HepG2 (cell line): Measurements from ENCODE around the gene SLC4A11. TPM values are rescaled to one million over a fixed set of nuclear protein-coding genes. Genes with fewer than 3 reads are reported as not detected.

ENCODE experiments used
- BRCA1 ChIP-seq: sonication (generic); formaldehyde crosslinking; IDR thresholded peaks from 2 replicates; pipeline ENCODE4 v1.4.0; 2020; ENCODE audit warnings: missing genetic modification reagents
- CHD2 ChIP-seq: IDR thresholded peaks from 2 replicates; pipeline ENCODE4 v1.6.1; 2011; ENCODE audit warnings: low read depth, low read length, improper control_type of control experiment
- EP300 ChIP-seq, 3 experiments: sonication (generic) in 1 of 3; formaldehyde crosslinking in 1 of 3; IDR thresholded peaks; 2 replicates each; pipeline versions ENCODE4 v1.5.1 to v1.6.1; 2011 to 2020; ENCODE audit warnings: low read depth in 2 of 3, low read length in 2 of 3, borderline replicate concordance in 1 of 3, improper control_type of control experiment in 1 of 3, mild to moderate bottlenecking in 1 of 3, missing genetic modification reagents in 1 of 3, moderate library complexity in 1 of 3
- GABPA ChIP-seq, 2 experiments: IDR thresholded peaks; 2 replicates each; pipeline ENCODE4 v1.6.1; 2011 to 2016; ENCODE audit warnings: low read depth in 2 of 2, low read length in 1 of 2, missing biosample characterization in 1 of 2, missing genetic modification characterization in 1 of 2
- GATAD2A ChIP-seq: IDR thresholded peaks from 2 replicates; pipeline ENCODE4 v1.6.1; 2016
- HNRNPH1 ChIP-seq: fragments of 200-400 bp; formaldehyde crosslinking; optimal IDR thresholded peaks from 2 replicates; pipeline ENCODE3; 2017; ENCODE audit warnings: mild to moderate bottlenecking, low read depth, low read length
- KAT7 ChIP-seq: IDR thresholded peaks from 2 replicates; pipeline ENCODE4 v1.6.1; 2018; ENCODE audit warnings: borderline replicate concordance, missing compliant biosample characterization
- KDM3A ChIP-seq: IDR thresholded peaks from 2 replicates; pipeline ENCODE4 v1.6.1; 2018; ENCODE audit warnings: low read depth, missing compliant biosample characterization
- MBD4 ChIP-seq: IDR thresholded peaks from 2 replicates; pipeline ENCODE4 v1.6.1; 2012; ENCODE audit warnings: low read length, inconsistent platforms, borderline replicate concordance
- NFE2L2 ChIP-seq: fragments of 150-350 bp; IDR thresholded peaks from 2 replicates; pipeline ENCODE4 v1.6.1; 2014; ENCODE audit warnings: low read length
- PBX3 ChIP-seq: sonication (generic); formaldehyde crosslinking; IDR thresholded peaks from 2 replicates; pipeline ENCODE4 v1.8.1; 2023; ENCODE audit warnings: missing genetic modification reagents, inconsistent platforms, borderline replicate concordance
- PTBP1 ChIP-seq: fragments of 200-400 bp; formaldehyde crosslinking; IDR thresholded peaks from 2 replicates; pipeline ENCODE4 v1.6.1; 2018; ENCODE audit warnings: low read length, low read depth; ENCODE audit not compliant: poor library complexity, severe bottlenecking
- RXRB ChIP-seq: IDR thresholded peaks from 2 replicates; pipeline ENCODE4 v1.6.1; 2016; ENCODE audit warnings: borderline replicate concordance, missing genetic modification reagents, missing compliant biosample characterization
- SIN3B ChIP-seq: fragments of 150-350 bp; IDR thresholded peaks from 2 replicates; pipeline ENCODE4 v1.6.1; 2014; ENCODE audit warnings: low read length
- SNRNP70 ChIP-seq: fragments of 200-400 bp; formaldehyde crosslinking; IDR thresholded peaks from 2 replicates; pipeline ENCODE4 v1.6.1; 2017; ENCODE audit warnings: mild to moderate bottlenecking, low read depth, low read length, moderate library complexity
- SRF ChIP-seq: IDR thresholded peaks from 2 replicates; pipeline ENCODE4 v1.6.1; 2011; ENCODE audit warnings: mild to moderate bottlenecking, low read depth, low read length, moderate library complexity
- ZFP41 ChIP-seq: sonication (generic); formaldehyde crosslinking; IDR thresholded peaks from 2 replicates; pipeline ENCODE4 v1.4.0; 2020; ENCODE audit warnings: mild to moderate bottlenecking, missing genetic modification reagents, borderline replicate concordance
- ZKSCAN8 ChIP-seq: IDR thresholded peaks from 2 replicates; pipeline ENCODE4 v1.6.1; 2016; ENCODE audit warnings: borderline replicate concordance, missing genetic modification reagents, missing compliant biosample characterization
- ZNF12 ChIP-seq: sonication (generic); formaldehyde crosslinking; IDR thresholded peaks from 2 replicates; pipeline ENCODE4 v1.5.0; 2020; ENCODE audit warnings: missing genetic modification reagents
- ZNF3 ChIP-seq: IDR thresholded peaks from 2 replicates; pipeline ENCODE4 v1.7.0; 2017; ENCODE audit warnings: inconsistent platforms
- ZNF331 ChIP-seq: sonication (generic); formaldehyde crosslinking; IDR thresholded peaks from 2 replicates; pipeline ENCODE4 v1.4.0; 2020; ENCODE audit warnings: missing genetic modification reagents
- ZNF350 ChIP-seq: sonication (generic); formaldehyde crosslinking; IDR thresholded peaks from 2 replicates; pipeline ENCODE4 v1.4.0; 2020; ENCODE audit warnings: mild to moderate bottlenecking, low read depth, missing genetic modification reagents, borderline replicate concordance
- ZNF44 ChIP-seq: sonication (generic); formaldehyde crosslinking; IDR thresholded peaks from 2 replicates; pipeline ENCODE4 v1.5.1; 2020; ENCODE audit warnings: mild to moderate bottlenecking, missing genetic modification reagents
- ZNF564 ChIP-seq: sonication (generic); formaldehyde crosslinking; IDR thresholded peaks from 2 replicates; pipeline ENCODE4 v1.8.1; 2023; ENCODE audit warnings: mild to moderate bottlenecking, missing genetic modification reagents
- ZNF782 ChIP-seq: sonication (generic); formaldehyde crosslinking; IDR thresholded peaks from 2 replicates; pipeline ENCODE4 v1.4.0; 2020; ENCODE audit warnings: missing genetic modification reagents, mild to moderate bottlenecking, borderline replicate concordance
- ZNF878 ChIP-seq: sonication (generic); formaldehyde crosslinking; IDR thresholded peaks from 2 replicates; pipeline ENCODE4 v1.8.1; 2023; ENCODE audit warnings: mild to moderate bottlenecking, missing genetic modification reagents, moderate library complexity
- ZSCAN22 ChIP-seq: sonication (generic); formaldehyde crosslinking; IDR thresholded peaks from 2 replicates; pipeline ENCODE4 v1.4.0; 2020; ENCODE audit warnings: mild to moderate bottlenecking, missing genetic modification reagents
- ZUFSP ChIP-seq: sonication (generic); formaldehyde crosslinking; IDR thresholded peaks from 2 replicates; pipeline ENCODE4 v1.9.0; 2021; ENCODE audit warnings: missing genetic modification reagents, mild to moderate bottlenecking, borderline replicate concordance
- polyA plus RNA-seq, 8 experiments: library from polyadenylated mRNA; depleted of rRNA in 3 of 8; stranded (reverse) in 7 of 8; unstranded in 1 of 8; fragments of >200 nt; fragmentation: Illumina TruSeq in 4 of 8; extraction: Trizol in 4 of 8; gene quantifications; 2 replicates each; pipeline versions ENCODE4 v1.2.1 to v1.2.3, GENCODE V29; 2011 to 2016; ENCODE audit warnings: low read depth in 4 of 8, missing spikeins in 1 of 8, mixed read lengths in 1 of 8; ENCODE audit not compliant: insufficient read depth in 1 of 8
- total RNA-seq, 5 experiments: library from RNA; depleted of rRNA; stranded (reverse); fragments of >200 nt; fragmentation: Illumina TruSeq; extraction: Trizol; gene quantifications; 2 replicates each; pipeline ENCODE4 v1.2.3, GENCODE V29; 2016; ENCODE audit warnings: low read depth in 1 of 5

SLC4A11 gene
- total and polyA plus RNA-seq, 2 of the 13 experiments (the other 11 are each of a cell fraction or from before 2014, with no cell fraction given) = 3.9 to 27.0 TPM

- TF ChIP-seq ZNF331 = peak; percentile 71
- no peak for TF ChIP-seq GABPA (IDR thresholded peaks at IDR 0.05; ENCODE audit: low read depth, low read length)
- peak; percentile 53; the same call in 1 of the 2 replicates for TF ChIP-seq GABPA (CRISPR knock-in tag; IDR thresholded peaks at IDR 0.05; ENCODE audit: low read depth)
- peak; percentile 79 for TF ChIP-seq ZNF44 (CRISPR knock-in tag)
- TF ChIP-seq ZKSCAN8 (CRISPR knock-in tag) = peak; percentile 68; the same call in 1 of the 2 replicates
- peak; percentile 94 for TF ChIP-seq KAT7 (CRISPR knock-in tag)
- 0 out of 2 replicates have a peak, but pooled peaks have one; percentile 52 for TF ChIP-seq ZFP41
- no peak for TF ChIP-seq NFE2L2
- TF ChIP-seq ZNF12 (CRISPR knock-in tag) = peak; percentile 9; the same call in 1 of the 2 replicates
- TF ChIP-seq CHD2 = no peak
- TF ChIP-seq SIN3B = no peak
- TF ChIP-seq EP300 (IDR thresholded peaks at IDR 0.05; ENCODE audit: low read depth in 2 of 2, low read length in 2 of 2) = no peak
- 0 out of 2 replicates have a peak, but pooled peaks have one; percentile 21 for TF ChIP-seq EP300 (CRISPR knock-in tag; IDR thresholded peaks at IDR 0.05; ENCODE audit: borderline replicate concordance)
- TF ChIP-seq GATAD2A (CRISPR knock-in tag) = peak; percentile 56
- TF ChIP-seq MBD4 = no peak
- peak; percentile 82 for TF ChIP-seq RXRB (CRISPR knock-in tag)
- TF ChIP-seq PBX3 (CRISPR knock-in tag) = peak; percentile 22; the same call in 1 of the 2 replicates
- peak; percentile 87 for TF ChIP-seq BRCA1 (CRISPR knock-in tag)
- TF ChIP-seq ZNF782 (CRISPR knock-in tag) = peak; percentile 97
- TF ChIP-seq ZNF3 (CRISPR knock-in tag) = 0 out of 2 replicates have a peak, but pooled peaks have one; percentile 11
- TF ChIP-seq KDM3A (CRISPR knock-in tag) = no peak; the same call in none of the 2 replicates
- TF ChIP-seq HNRNPH1 = no peak
- TF ChIP-seq PTBP1 = peak; percentile 55
- TF ChIP-seq ZUFSP (CRISPR knock-in tag) = no peak
- TF ChIP-seq SRF = no peak
- no peak for TF ChIP-seq ZSCAN22 (CRISPR knock-in tag)
- peak; percentile 33; the same call in 1 of the 2 replicates for TF ChIP-seq ZNF878 (CRISPR knock-in tag)
- peak; percentile 78 for TF ChIP-seq ZNF350 (CRISPR knock-in tag)
- TF ChIP-seq ZNF564 = peak; percentile 84
- TF ChIP-seq SNRNP70 = no peak
Measured at GRCh38 chr20:3204124-3204794, 34.7 kb downstream of the SLC4A11 start, which contains the start of gene DDRGK1 (continued).
